Neural progenitor cell (in vitro differentiated cells): ENCODE results near the gene ST8SIA5.

ENCODE experiments used
- EZH2 ChIP-seq: fragments of 200-600 bp; sonication (generic); IDR thresholded peaks from 2 replicates; pipeline ENCODE4 v1.6.1; 2017; ENCODE audit warnings: antibody characterized with exemption, mild to moderate bottlenecking, moderate library complexity
- EZH2phosphoT487 ChIP-seq: fragments of 200-600 bp; sonication (generic); IDR thresholded peaks from 2 replicates; pipeline ENCODE4 v1.6.1; 2017; ENCODE audit warnings: antibody characterized with exemption
- TF ChIP-seq, protein P1 (sequence below): fragments of 200-600 bp; sonication (generic); IDR thresholded peaks from 2 replicates; pipeline ENCODE4 v1.5.1; 2017; ENCODE audit warnings: antibody characterized with exemption, mild to moderate bottlenecking

DNA sequence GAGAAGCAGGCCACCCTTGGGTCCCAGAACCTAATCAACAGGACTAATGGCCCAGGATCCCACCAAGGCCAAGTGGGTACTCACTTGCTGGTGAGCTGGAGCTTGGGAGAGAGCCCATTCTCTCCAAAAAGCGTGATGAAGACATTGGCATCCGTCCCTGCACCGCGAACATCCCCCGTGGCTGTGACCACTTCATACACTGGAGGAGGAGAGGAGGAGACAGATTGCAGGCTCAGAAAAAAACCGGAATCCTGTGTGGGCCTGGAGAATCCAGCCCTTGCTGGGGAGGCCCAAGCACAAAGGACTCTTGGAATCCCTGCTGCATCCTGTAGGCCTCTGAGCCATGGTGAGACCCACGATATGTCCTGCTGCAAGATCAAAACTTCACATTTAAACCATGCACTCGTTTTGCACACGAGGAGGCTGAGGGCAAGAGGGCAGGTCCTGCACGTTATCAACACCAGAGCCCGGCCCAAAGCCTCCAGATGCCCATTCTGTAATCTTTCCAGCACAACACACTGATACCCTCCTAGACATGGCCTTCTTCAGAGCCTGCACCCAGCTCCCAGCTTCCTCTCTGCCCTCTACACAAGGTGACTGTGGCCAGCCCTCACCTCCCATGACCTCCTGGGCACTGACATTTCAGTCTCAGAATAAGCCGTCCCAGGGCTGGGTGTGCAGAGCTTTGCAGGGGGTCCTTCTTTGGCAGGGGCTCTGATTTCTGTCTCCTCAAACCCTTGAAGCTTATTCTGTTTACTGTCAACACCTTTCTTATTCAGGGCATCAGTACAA is 107.6 kb downstream of the ST8SIA5 start:
- TF ChIP-seq, protein P1, sequence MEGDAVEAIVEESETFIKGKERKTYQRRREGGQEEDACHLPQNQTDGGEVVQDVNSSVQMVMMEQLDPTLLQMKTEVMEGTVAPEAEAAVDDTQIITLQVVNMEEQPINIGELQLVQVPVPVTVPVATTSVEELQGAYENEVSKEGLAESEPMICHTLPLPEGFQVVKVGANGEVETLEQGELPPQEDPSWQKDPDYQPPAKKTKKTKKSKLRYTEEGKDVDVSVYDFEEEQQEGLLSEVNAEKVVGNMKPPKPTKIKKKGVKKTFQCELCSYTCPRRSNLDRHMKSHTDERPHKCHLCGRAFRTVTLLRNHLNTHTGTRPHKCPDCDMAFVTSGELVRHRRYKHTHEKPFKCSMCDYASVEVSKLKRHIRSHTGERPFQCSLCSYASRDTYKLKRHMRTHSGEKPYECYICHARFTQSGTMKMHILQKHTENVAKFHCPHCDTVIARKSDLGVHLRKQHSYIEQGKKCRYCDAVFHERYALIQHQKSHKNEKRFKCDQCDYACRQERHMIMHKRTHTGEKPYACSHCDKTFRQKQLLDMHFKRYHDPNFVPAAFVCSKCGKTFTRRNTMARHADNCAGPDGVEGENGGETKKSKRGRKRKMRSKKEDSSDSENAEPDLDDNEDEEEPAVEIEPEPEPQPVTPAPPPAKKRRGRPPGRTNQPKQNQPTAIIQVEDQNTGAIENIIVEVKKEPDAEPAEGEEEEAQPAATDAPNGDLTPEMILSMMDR = no peak
- TF ChIP-seq EZH2phosphoT487 = no peak
- TF ChIP-seq EZH2 = no peak
